H1 (cell line): ENCODE results near the gene NT5C1A. TPM values are rescaled to one million over a fixed set of nuclear protein-coding genes. Genes with fewer than 3 reads are reported as not detected.

Source experiments
- CEBPB ChIP-seq: IDR thresholded peaks from 2 replicates; pipeline ENCODE4 v1.6.1; 2012; ENCODE audit warnings: low read depth, low read length
- E2F6 ChIP-seq: IDR thresholded peaks from 2 replicates; pipeline ENCODE4 v1.6.1; 2012; ENCODE audit warnings: inconsistent platforms
- EP300 ChIP-seq, 2 experiments: IDR thresholded peaks; 1 replicate in 1 of 2; 2 replicates in 1 of 2; pipeline ENCODE4 v1.6.1; 2011 to 2012; ENCODE audit warnings: low read depth in 2 of 2, low read length in 2 of 2, mild to moderate bottlenecking in 2 of 2, borderline replicate concordance in 1 of 2, inconsistent platforms in 1 of 2, moderate library complexity in 1 of 2
- FOSL1 ChIP-seq: IDR thresholded peaks from 2 replicates; pipeline ENCODE4 v1.6.1; 2011; ENCODE audit warnings: mild to moderate bottlenecking, low read depth, low read length, moderate library complexity; ENCODE audit not compliant: insufficient read depth
- JUN ChIP-seq: IDR thresholded peaks from 2 replicates; pipeline ENCODE4 v1.6.1; 2011; ENCODE audit warnings: low read depth, mild to moderate bottlenecking, improper control_type of control experiment, low read length
- KDM1A ChIP-seq: fragments of 200-600, 300-600 bp; sonication (generic); IDR thresholded peaks from 2 replicates; pipeline ENCODE4 v1.7.1; 2016; ENCODE audit warnings: mild to moderate bottlenecking, low read length, borderline replicate concordance
- MAX ChIP-seq: IDR thresholded peaks from 2 replicates; pipeline ENCODE4 v1.6.1; 2012; ENCODE audit warnings: inconsistent platforms
- PHF8 ChIP-seq: fragments of 200-600 bp; sonication (generic); conservative IDR thresholded peaks from 2 replicates; pipeline ENCODE4 v1.7.1; 2012; ENCODE audit warnings: low read depth, mild to moderate bottlenecking, inconsistent platforms, low read length, moderate library complexity
- POLR2AphosphoS5 ChIP-seq: IDR thresholded peaks from 2 replicates; pipeline ENCODE4 v1.6.1; 2011; ENCODE audit warnings: low read depth, low read length
- RAD21 ChIP-seq, 2 experiments: IDR thresholded peaks in 1 of 2; conservative IDR thresholded peaks in 1 of 2; 2 replicates each; pipeline ENCODE4 v1.6.1; 2011; ENCODE audit warnings: low read depth in 2 of 2, low read length in 2 of 2, improper control_type of control experiment in 1 of 2, inconsistent platforms in 1 of 2, mild to moderate bottlenecking in 1 of 2, moderate library complexity in 1 of 2
- RFX5 ChIP-seq: IDR thresholded peaks from 2 replicates; pipeline ENCODE4 v1.6.1; 2011; ENCODE audit warnings: low read depth, low read length, improper control_type of control experiment, borderline replicate concordance
- RNF2 ChIP-seq: fragments of 200-900, 300-1000 bp; sonication (generic); IDR thresholded peaks from 2 replicates; pipeline ENCODE4 v1.7.1; 2016; ENCODE audit warnings: borderline replicate concordance, low read depth, mild to moderate bottlenecking, antibody characterized with exemption, low read length; ENCODE audit not compliant: poor library complexity, severe bottlenecking; ENCODE audit errors: missing control alignments
- RXRA ChIP-seq: IDR thresholded peaks from 2 replicates; pipeline ENCODE4 v1.6.1; 2011; ENCODE audit warnings: low read depth, mild to moderate bottlenecking, low read length, moderate library complexity; ENCODE audit not compliant: insufficient read depth
- SP1 ChIP-seq: IDR thresholded peaks from 2 replicates; pipeline ENCODE4 v1.6.1; 2011; ENCODE audit warnings: low read depth, low read length
- SRF ChIP-seq: IDR thresholded peaks from 2 replicates; pipeline ENCODE4 v1.6.1; 2011; ENCODE audit warnings: mild to moderate bottlenecking, low read depth, low read length, moderate library complexity
- TEAD4 ChIP-seq: IDR thresholded peaks from 2 replicates; pipeline ENCODE4 v1.6.1; 2012; ENCODE audit warnings: low read depth, low read length, inconsistent platforms, mixed read lengths
- polyA plus RNA-seq, 7 experiments: library from polyadenylated mRNA; depleted of rRNA in 3 of 7; stranded (reverse) in 5 of 7; unstranded in 2 of 7; fragments of >200 nt in 5 of 7; fragments of 200-250 nt in 2 of 7; gene quantifications; 1 replicate in 5 of 7; 2 replicates in 1 of 7; 4 replicates in 1 of 7; pipeline versions ENCODE4 v1.2.1 to v1.2.3, GENCODE V29; 2011 to 2013; ENCODE audit warnings: missing spikeins in 2 of 7, mixed read lengths in 2 of 7
- total RNA-seq: library from RNA; stranded (reverse); fragmentation: NEBNext Ultra II Directional; extraction: Animal tissue kit (Norgen Biotek cat#: 25700); gene quantifications from 2 replicates; pipeline ENCODE4 v1.2.1, GENCODE V29; 2021

The NT5C1A gene
- total and polyA plus RNA-seq, 2 of the 8 experiments (the other 6 are each of a cell fraction or from before 2014, with no cell fraction given), result not detected

- no peak for TF ChIP-seq RFX5
- peak; percentile 69; the same call in 1 of the 2 replicates for TF ChIP-seq KDM1A
- no peak; the same call in 1 of the 2 replicates for TF ChIP-seq E2F6
- no peak for TF ChIP-seq POLR2AphosphoS5
- TF ChIP-seq EP300 (IDR thresholded peaks at IDR 0.05; ENCODE audit: borderline replicate concordance in 1 of 2, low read depth in 2 of 2, low read length in 2 of 2), result no peak
- peak; percentile 36 to 63; a peak in 3 of 4 replicates for TF ChIP-seq RAD21 (IDR thresholded peaks at IDR 0.05 in 1 of 2, conservative IDR thresholded peaks at IDR 0.05 in 1 of 2; ENCODE audit: low read depth in 2 of 2, low read length in 2 of 2)
- 0 out of 2 replicates have a peak, but pooled peaks have one; percentile 12 for TF ChIP-seq MAX
- TF ChIP-seq RXRA, result no peak
- no peak for TF ChIP-seq FOSL1
- no peak for TF ChIP-seq JUN
- TF ChIP-seq PHF8, result peak; percentile 51
- TF ChIP-seq SRF, result no peak
- TF ChIP-seq SP1, result no peak
- TF ChIP-seq RNF2, result no peak
- TF ChIP-seq TEAD4, result 0 out of 2 replicates have a peak, but pooled peaks have one; percentile 40
- no peak for TF ChIP-seq CEBPB
Measured at GRCh38 chr1:39639305-39640130, 32.4 kb downstream of the NT5C1A start, which contains the start of gene HEYL (continued).
